ENCODE measurements around the gene STK31.
"Not testable (repeated sequence)": the region's sequence is repeated elsewhere in the genome, so short reads cannot be mapped to it uniquely, and the experiment has no call there.

STK31 gene

DNA sequence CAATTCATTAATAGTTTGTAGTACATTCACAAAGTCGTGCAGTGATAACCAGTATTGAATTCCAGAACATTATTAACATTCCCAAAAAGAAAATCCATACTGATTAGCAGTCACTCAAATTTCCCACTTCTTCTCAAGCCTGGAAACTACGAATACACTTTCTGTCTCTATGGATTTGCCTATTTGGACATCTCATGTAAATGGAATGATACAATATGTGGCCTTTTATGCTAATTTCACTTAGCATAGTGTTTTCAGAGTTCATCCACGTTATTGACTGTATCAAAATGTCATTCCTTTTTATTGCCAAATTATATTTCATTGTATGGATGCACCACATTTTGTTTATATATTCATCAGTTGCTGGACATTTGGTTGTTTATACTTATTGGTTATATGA is 78.8 kb downstream of the STK31 start:
- no peak for DNase-seq (ENCODE audit: low read depth in 1 of 2, low spot score in 1 of 2)

DNA sequence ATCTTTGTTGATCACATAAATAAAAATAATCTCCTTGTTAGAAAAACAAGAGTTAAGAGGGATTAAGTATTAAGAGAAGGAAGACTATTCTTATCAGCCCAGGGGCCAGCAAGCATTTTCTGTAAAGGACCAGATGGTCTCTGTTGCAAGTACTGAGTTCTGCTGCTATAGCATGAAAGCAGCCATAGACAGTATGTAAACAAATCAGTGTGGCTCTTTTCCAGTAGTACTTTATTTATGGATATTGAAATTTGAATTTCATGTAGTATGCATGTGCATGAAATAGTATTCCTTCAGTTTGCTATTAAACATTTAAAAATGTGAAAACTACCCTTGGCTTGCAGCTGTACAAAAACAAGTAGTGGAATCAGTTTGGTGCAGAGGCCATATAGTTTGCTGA is 81.7 kb downstream of the STK31 start:
- no peak for DNase-seq (ENCODE audit: low read depth in 1 of 2, low spot score in 1 of 2)

DNA sequence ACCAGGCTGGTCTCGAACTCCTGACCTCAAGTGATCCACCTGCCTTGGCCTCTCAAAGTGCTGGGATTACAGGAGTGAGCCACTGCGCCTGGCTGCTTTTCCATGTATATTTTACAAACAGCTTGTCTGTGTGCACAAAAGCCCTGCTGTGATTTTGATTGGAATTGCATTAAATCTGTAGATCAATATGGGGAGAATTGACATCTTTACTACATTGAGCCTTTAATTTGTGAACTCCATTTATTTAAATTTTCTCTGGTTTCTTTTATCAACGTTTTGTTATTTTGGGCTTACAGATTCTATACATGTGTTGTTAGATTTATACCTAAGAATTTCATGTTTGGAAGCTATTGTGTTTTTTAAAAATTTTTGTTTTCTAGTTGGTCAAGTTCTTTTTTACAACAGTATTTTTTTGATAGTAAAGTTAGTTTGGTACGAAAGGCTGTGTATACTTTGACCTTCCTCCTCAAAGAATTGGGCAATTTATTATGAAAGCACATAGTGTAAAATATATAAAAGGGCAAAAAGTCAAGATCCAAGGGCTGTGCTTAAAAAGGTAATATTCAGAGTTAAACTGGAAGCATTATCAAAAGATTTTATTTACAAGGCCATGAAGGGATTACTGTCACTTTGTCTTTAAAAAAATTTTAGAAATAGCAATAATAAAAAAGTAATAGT is 92.8 kb downstream of the STK31 start:
- DNase-seq (ENCODE audit: low read depth in 1 of 2, low spot score in 1 of 2), result no peak

DNA sequence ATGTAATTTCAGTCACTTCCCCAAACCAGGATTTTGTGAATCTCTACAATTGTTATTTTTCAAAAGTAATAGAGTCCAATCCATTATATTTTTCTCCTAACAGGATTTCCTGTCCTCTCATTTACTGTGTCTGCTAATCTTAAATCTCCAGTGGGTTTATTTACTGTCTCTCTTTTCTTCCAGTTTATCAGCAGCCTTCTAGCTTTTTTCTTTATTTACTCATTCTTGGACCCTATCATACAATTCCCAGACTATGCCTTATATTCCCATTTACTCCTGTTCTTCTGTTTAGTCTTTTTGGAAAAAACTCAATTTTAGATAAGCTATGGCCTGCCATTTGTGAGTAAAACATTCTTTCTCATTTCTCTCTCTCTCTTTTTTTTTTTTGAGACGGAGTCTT is 94.7 kb downstream of the STK31 start:
- DNase-seq (ENCODE audit: low read depth in 1 of 2, low spot score in 1 of 2), result no peak

DNA sequence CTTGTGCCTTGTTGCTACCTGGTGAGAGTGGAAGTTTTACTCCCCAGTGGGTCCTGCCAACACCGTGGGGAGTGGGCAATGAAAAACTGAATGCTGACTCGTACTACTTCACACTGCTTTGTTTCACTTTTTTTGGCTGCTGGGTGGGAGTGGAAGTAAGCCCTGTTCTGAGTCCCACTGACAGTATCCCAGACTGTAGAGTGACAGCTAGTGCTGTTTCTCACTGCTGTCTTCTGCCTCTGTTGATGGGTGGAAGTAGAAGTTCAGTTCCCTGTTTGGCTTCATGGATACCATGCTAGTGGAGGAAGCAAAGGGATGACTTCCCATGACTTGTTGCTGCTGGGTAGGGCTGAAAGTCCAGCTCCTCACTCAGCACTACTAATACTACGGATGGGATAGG is 98.4 kb downstream of the STK31 start:
- no peak for DNase-seq (ENCODE audit: low read depth in 1 of 2, low spot score in 1 of 2)

DNA sequence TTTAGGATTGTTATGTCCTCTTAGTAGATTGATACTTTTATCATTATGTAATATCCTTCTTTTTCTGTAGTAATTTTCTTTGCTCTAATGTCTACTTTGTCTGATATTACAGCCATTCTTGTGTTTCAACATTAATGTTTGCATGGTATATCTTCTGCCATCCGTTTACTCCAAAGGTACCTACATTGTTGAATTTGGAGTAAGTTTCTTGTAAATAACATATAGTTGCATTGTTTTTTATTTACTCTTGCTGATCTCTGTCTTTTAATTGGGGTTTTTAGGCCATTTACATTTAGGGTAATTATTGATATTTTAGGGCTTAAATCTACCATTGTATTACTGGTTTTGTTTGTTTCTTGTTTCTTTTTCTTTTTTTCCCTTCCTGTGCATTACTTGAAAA is 100.1 kb downstream of the STK31 start:
- no peak for DNase-seq (ENCODE audit: low read depth in 1 of 2, low spot score in 1 of 2)

DNA sequence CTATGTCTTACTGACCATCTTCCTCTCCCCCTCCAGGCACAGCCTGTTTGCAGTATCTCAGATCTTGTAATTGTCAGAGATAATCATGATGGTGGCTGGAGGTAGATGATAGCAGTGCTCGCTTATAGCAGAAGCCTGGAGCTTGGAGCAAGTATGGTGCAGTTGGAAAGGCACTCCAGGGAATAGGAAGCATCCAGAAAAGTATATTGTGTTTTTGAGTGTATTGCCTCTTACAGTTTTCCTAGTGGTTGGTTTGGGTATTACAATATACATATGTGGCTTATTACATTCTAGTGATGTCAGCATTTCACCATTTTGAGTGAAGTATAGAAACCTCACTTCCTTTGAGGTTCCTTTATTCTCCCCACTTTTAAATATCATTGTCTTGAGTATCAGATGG is 101.5 kb downstream of the STK31 start:
- DNase-seq (ENCODE audit: low read depth in 1 of 2, low spot score in 1 of 2), result no peak

DNA sequence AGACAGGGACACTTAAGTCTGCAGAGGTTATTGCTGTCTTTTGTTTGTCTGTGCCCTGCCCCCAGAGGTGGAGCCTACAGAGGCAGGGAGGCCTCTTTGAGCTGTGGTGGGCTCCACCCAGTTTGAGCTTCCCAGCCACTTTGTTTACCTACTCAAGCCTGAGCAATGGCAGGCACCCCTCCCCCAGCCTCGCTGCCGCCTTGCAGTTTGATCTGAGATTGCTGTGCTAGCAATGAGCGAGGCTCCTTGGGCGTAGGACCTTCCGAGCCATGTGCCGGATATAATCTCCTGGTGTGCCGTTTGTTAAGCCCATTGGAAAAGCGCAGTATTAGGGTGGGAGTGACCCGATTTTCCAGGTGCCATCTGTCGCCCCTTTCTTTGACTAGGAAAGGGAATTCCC is 118.1 kb downstream of the STK31 start:
- not testable (repeated sequence) for DNase-seq (ENCODE audit: low read depth in 1 of 2, low spot score in 1 of 2)

DNA sequence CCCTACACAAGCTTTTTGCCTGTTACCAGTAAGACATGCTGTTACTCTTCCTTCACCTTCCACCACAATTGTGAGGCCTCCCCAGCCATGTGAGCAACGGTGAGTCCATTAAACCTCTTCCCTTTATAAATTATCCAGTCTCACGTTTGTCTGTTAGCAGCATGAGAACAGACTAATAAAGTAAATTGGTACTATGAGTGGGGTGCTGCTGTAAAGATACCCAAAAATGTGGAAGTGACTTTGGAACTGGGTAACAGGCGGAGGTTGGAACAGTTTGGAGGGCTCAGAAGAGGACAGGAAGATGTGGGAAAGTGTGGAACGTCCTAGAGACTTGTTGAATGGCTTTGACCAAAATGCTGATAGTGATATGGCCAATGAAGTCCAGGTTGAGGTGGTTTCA is 122.7 kb downstream of the STK31 start:
- not testable (repeated sequence) for DNase-seq (ENCODE audit: low read depth in 1 of 2, low spot score in 1 of 2)

DNA sequence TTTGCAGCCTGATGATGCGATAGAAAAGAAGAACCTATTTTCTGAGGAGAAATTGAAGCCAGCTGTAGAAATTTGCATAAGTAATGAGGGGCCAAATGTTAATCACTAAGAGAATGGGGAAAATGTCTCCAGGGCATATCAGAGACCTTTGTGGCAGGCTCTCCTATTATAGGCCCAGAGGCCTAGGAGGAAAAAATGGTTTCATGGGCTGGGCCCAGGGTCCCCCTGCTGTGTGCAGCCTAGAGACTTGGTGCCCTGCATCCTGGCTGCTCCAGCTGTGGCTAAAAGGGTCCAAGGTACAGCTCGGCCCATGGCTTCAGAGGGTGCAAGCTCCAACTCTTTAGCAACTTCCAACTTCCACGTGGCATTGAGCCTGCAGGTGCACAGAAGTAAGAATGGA is 123.4 kb downstream of the STK31 start:
- DNase-seq (ENCODE audit: low read depth in 1 of 2, low spot score in 1 of 2), result no peak

DNA sequence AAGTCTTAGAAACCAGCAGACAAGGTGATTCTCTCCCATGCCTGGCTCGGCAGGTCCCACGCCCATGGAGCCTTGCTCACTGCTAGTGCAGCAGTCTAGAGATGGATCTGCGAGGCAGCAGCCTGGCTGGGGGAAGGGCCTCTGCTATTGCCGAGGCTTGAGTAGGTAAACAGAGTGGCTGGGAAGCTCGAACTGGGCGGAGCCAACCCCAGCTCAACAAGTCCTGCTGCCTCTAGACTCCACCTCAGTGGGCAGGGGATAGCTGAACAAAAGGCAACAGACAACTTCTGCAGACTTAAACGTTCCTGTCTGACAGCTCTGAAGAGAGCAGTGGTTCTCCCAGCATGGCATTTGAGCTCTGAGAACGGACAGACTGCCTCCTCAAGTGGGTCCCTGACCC is 134.8 kb downstream of the STK31 start:
- DNase-seq (ENCODE audit: low read depth in 1 of 2, low spot score in 1 of 2), result not testable (repeated sequence)

DNA sequence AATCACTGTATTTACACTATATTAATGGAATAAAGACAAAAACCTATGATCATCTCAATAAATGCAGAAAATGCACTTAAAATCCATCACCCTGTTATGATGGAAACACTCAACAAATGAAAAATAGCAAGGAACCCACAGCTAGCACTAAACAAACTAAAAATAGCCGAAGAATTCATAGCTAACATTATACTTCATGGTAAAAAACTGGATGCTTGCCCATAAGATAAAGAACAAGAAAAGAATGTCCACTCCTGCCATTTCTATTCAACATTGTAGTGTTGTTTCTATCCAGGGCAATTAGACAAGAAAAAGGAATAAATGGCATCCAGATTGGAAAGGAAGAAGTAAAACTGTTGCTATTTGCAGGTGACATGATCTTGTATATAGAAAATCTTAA is 142.1 kb downstream of the STK31 start:
- DNase-seq (ENCODE audit: low read depth in 1 of 2, low spot score in 1 of 2), result no peak

DNA sequence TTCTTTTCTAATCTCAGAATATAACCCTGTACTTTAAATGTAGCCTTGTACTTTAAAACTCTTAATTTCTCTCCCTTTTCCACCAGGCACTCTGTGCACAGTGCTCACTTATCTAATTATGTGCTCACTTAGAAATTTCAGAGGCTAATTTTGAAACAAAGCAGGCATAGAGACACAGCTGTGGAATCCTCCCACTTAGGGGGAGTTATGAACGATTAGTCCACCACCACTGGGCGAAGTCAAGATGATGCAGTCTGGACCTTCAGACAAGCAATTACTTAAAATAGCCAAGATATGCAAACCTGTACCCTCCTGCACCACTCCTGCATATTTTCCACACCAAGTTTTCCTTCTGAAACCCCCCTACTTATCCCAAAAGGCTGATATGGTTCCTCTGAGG is 143.0 kb downstream of the STK31 start:
- DNase-seq (ENCODE audit: low read depth in 1 of 2, low spot score in 1 of 2), result no peak

DNA sequence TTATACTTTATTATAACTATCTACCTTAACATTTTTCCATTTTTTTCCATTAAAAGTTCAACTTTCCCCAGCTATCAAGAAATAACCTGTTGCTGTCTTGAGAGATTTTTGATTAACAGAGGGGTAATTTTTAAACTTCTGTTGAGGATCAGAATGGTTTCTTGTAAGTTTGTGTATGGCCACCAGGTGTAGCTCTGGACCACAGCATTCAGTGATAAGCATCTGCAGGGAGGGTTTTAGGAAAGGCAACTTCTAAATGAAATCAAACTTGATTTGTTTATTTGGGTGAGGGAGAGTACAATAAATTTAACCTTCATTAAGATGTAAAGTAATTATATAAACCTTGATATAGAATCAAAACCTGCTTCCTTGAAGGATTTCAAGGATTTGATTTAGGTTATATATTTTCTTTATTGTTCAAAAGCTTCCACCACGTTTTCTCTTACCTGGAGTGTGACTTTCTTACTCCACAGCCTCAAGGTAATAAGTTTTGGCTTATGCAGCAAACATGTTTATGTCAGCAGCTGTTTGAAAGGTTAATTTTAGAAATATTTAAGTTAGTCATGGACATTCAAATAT is 153.3 kb downstream of the STK31 start:
- no peak for DNase-seq (ENCODE audit: low read depth in 1 of 2, low spot score in 1 of 2)

DNA sequence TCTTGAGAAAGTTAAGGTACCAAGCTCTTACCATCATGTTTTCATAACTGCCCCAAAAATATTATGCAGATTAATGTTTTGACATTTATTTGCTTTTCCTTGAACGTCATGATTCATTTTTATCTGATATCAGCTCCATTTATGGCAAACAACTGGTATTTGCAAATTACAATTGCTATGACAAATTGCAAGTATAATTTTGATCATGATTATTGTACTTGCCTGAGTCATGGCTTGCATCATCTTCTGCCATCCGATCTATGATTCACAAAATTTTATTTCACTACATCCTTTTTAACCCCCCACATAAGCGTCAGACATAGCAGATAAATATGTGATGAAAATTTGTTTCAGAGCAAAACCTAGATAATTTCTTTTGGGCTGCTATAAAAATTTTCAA is 155.0 kb downstream of the STK31 start:
- DNase-seq (ENCODE audit: low read depth in 1 of 2, low spot score in 1 of 2), result no peak

DNA sequence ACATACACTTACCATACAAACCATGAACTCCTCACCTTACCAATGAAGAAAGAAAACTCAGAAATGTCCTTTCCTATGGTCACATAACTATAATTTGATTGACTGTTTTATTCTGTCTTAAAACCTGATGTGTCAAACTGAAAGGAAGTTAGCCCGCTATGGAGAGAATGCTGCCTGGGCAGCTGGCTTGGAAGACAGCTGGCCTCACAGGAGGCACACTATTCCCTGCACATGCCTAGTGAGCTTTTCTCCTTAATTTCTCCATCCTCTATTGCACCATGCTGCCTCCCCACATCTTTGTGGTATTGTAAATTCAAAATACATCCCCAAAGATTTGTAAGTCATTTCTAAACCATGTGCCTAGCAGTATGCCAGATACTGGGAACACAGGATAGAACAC is 163.3 kb downstream of the STK31 start:
- DNase-seq (ENCODE audit: low read depth in 1 of 2, low spot score in 1 of 2), result no peak

DNA sequence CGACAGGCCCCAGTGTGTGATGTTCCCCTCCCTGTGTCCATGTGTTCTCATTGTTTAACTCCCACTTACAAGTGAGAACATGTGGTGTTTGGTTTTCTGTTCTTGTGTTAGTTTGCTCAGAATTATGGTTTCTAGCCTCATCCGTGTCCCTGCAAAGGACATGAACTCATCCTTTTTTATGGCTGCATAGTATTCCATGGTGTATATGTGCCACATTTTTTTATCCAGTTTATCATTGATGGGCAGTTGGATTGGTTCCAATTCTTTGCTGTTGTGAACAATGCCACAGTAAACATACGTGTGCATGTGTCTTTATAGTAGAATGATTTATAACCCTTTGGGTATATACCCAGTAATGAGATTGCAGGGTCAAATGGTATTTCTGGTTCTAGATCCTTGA is 166.5 kb downstream of the STK31 start:
- DNase-seq (ENCODE audit: low read depth in 1 of 2, low spot score in 1 of 2), result not testable (repeated sequence)

Measured in stimulated activated CD4-positive, alpha-beta T cell treated with anti-CD3 and anti-CD28 coated beads, Interleukin-15, amount 100 ng/mL, for 1 hour (primary cell).